K562 (cell line): ENCODE measurements around the gene MYCL. TPM values are rescaled to one million over a fixed set of nuclear protein-coding genes. Genes with fewer than 3 reads are reported as not detected.

ENCODE experiments used
- CTBP1 ChIP-seq: fragments of 450-650 bp; IDR thresholded peaks from 2 replicates; pipeline ENCODE4 v1.6.1; 2016; ENCODE audit warnings: borderline replicate concordance
- E2F1 ChIP-seq: sonication (generic); formaldehyde crosslinking; IDR thresholded peaks from 2 replicates; pipeline ENCODE4 v1.8.1; 2023; ENCODE audit warnings: mild to moderate bottlenecking, missing genetic modification reagents, moderate library complexity
- FOXO4 ChIP-seq: fragments of 450-650 bp; formaldehyde crosslinking; IDR thresholded peaks from 2 replicates; pipeline ENCODE4 v1.4.0; 2020; ENCODE audit warnings: mild to moderate bottlenecking, moderate library complexity
- OTX1 ChIP-seq: fragments of 450-650 bp; formaldehyde crosslinking; IDR thresholded peaks from 2 replicates; pipeline ENCODE4 v1.4.0; 2022; ENCODE audit warnings: mild to moderate bottlenecking
- PREB ChIP-seq: sonication (generic); formaldehyde crosslinking; IDR thresholded peaks from 2 replicates; pipeline ENCODE4 v1.8.1; 2023; ENCODE audit warnings: mild to moderate bottlenecking, missing genetic modification reagents
- RBM15 ChIP-seq: fragments of 200-400 bp; formaldehyde crosslinking; IDR thresholded peaks from 2 replicates; pipeline ENCODE4 v1.6.1; 2018; ENCODE audit warnings: mild to moderate bottlenecking, low read length, moderate library complexity; ENCODE audit not compliant: insufficient read depth
- REST ChIP-seq, 2 experiments: fragments of 450-650 bp; formaldehyde crosslinking in 1 of 2; IDR thresholded peaks; 2 replicates each; pipeline versions ENCODE4 v1.4.0 to v1.6.1; 2014 to 2020; ENCODE audit warnings: mild to moderate bottlenecking in 2 of 2, borderline replicate concordance in 1 of 2, low read depth in 1 of 2
- TBL1XR1 ChIP-seq, 2 experiments: IDR thresholded peaks; 2 replicates each; pipeline ENCODE4 v1.6.1; 2012; ENCODE audit warnings: improper control_type of control experiment in 2 of 2, low read length in 2 of 2, mild to moderate bottlenecking in 1 of 2
- TEAD4 ChIP-seq, 2 experiments: sonication (generic) in 1 of 2; formaldehyde crosslinking in 1 of 2; IDR thresholded peaks; 2 replicates each; pipeline versions ENCODE4 v1.6.1 to v1.8.0; 2012 to 2022; ENCODE audit warnings: borderline replicate concordance in 1 of 2, inconsistent platforms in 1 of 2, low read length in 1 of 2, mild to moderate bottlenecking in 1 of 2, missing genetic modification reagents in 1 of 2
- ZNF224 ChIP-seq: sonication (generic); formaldehyde crosslinking; IDR thresholded peaks from 2 replicates; pipeline ENCODE4 v1.8.0; 2022; ENCODE audit warnings: mild to moderate bottlenecking, missing genetic modification reagents
- ZNF707 ChIP-seq: fragments of 250-450 bp; sonication (Bioruptor Pico); conservative IDR thresholded peaks from 2 replicates; pipeline ENCODE4 v1.8.0; 2022; ENCODE audit warnings: inconsistent platforms, mild to moderate bottlenecking, moderate library complexity
- polyA plus RNA-seq, 8 experiments: library from polyadenylated mRNA; depleted of rRNA in 4 of 8; stranded (reverse) in 5 of 8; unstranded in 3 of 8; fragments of >200 nt; fragmentation: Nextera tagmentation in 2 of 8; fragmentation: Illumina TruSeq in 1 of 8; extraction: Ambion mirVana in 2 of 8; extraction: Trizol in 1 of 8; gene quantifications; 2 replicates each; pipeline versions ENCODE4 v1.2.1 to v1.2.3, GENCODE V29; 2011 to 2014; ENCODE audit warnings: inconsistent platforms in 1 of 8, missing spikeins in 1 of 8
- total RNA-seq, 7 experiments: library from RNA; depleted of rRNA in 6 of 7; stranded (reverse); fragments of >200 nt in 6 of 7; fragmentation: Illumina TruSeq in 2 of 7; extraction: Trizol in 2 of 7; gene quantifications; 2 replicates each; pipeline versions ENCODE4 v1.2.1 to v1.2.3, GENCODE V29; 2011 to 2021; ENCODE audit warnings: low replicate concordance in 1 of 7

Gene MYCL
- total and polyA plus RNA-seq, 9 of the 15 experiments (the other 6 are each of a cell fraction or from before 2014, with no cell fraction given), result 3.5 to 22.0 (median 12.8) TPM

GRCh38 chr1:39900662-39901463 lies 854 bp downstream of the MYCL start (continued):
- no peak for TF ChIP-seq E2F1 (CRISPR knock-in tag)
- no peak for TF ChIP-seq CTBP1
- TF ChIP-seq RBM15, result no peak
- no peak for TF ChIP-seq REST (IDR thresholded peaks at IDR 0.05; ENCODE audit: borderline replicate concordance)
- no peak for TF ChIP-seq REST (CRISPR knock-in tag; IDR thresholded peaks at IDR 0.05; ENCODE audit: low read depth)
- no peak for TF ChIP-seq PREB (CRISPR knock-in tag)
- no peak for TF ChIP-seq TEAD4 (IDR thresholded peaks at IDR 0.05; ENCODE audit: low read length)
- no peak for TF ChIP-seq TEAD4 (CRISPR knock-in tag; IDR thresholded peaks at IDR 0.05; ENCODE audit: borderline replicate concordance)
- 0 out of 4 replicates have a peak, but pooled peaks of 1 of the 2 experiments have one; percentile 56 for TF ChIP-seq TBL1XR1 (IDR thresholded peaks at IDR 0.05; ENCODE audit: low read length in 2 of 2)
- no peak for TF ChIP-seq ZNF707
- no peak for TF ChIP-seq OTX1
- TF ChIP-seq FOXO4 (CRISPR knock-in tag), result no peak
- no peak for TF ChIP-seq ZNF224 (CRISPR knock-in tag)
